Naive B cell (primary cell): ENCODE data around the gene ZNF516. TPM values are rescaled to one million over a fixed set of nuclear protein-coding genes. Genes with fewer than 3 reads are reported as not detected.

Experiments used
- ATAC-seq, 2 donors: fragments of 150-1000 bp; cut with Tn5 transposase; 2 replicates each; pipeline ENCODE4 v1.10.0; 2021; ENCODE audit warnings: low read depth in 2 of 2, mild to moderate bottlenecking in 2 of 2, moderate library complexity in 2 of 2
- DNase-seq: peaks from one replicate; pipeline ENCODE4 v3.0.0; 2022
- H3K27ac Mint-ChIP-seq, 6 donors: one replicate each; pipeline ENCODE4 v1.8.0; 2020 to 2022; ENCODE audit warnings: mild to moderate bottlenecking in 6 of 6, mixed read lengths in 6 of 6, moderate library complexity in 5 of 6, inconsistent platforms in 2 of 6
- H3K27me3 Mint-ChIP-seq, 3 donors: one replicate each; pipeline ENCODE4 v1.8.0; 2021 to 2022; ENCODE audit warnings: mixed read lengths in 3 of 3, mild to moderate bottlenecking in 1 of 3
- H3K36me3 Mint-ChIP-seq, 2 donors: one replicate each; pipeline ENCODE4 v1.8.0; 2020 to 2022; ENCODE audit warnings: mixed read lengths in 2 of 2, inconsistent platforms in 1 of 2, mild to moderate bottlenecking in 1 of 2
- H3K4me1 Mint-ChIP-seq, 3 donors: one replicate each; pipeline ENCODE4 v1.8.0; 2020 to 2022; ENCODE audit warnings: mixed read lengths in 3 of 3, inconsistent platforms in 1 of 3, mild to moderate bottlenecking in 1 of 3, moderate library complexity in 1 of 3
- H3K4me3 Mint-ChIP-seq, 8 donors: one replicate each; pipeline ENCODE4 v1.8.0; 2020 to 2022; ENCODE audit warnings: mild to moderate bottlenecking in 8 of 8, mixed read lengths in 8 of 8, moderate library complexity in 8 of 8, inconsistent platforms in 2 of 8
- H3K9me3 Mint-ChIP-seq, 7 donors: one replicate each; pipeline ENCODE4 v1.8.0; 2020 to 2022; ENCODE audit warnings: mixed read lengths in 7 of 7, mild to moderate bottlenecking in 5 of 7, inconsistent platforms in 2 of 7, moderate library complexity in 1 of 7
- polyA plus RNA-seq, 6 donors: library from polyadenylated mRNA; unstranded; fragments of 300-500 nt; fragmentation: Illumina TruSeq; gene quantifications; one replicate each; pipeline ENCODE4 v1.2.3, GENCODE V29; 2021; ENCODE audit warnings: low read depth in 6 of 6

Gene ZNF516
- polyA plus RNA-seq, 6 donors from 2014 or later: 1.7 to 7.5 (median 4.8) TPM

GRCh38 chr18:76343938-76344569 lies 151.0 kb downstream of the ZNF516 start:
- DNase-seq (no peak), ATAC-seq (no peak)
- H3K27ac Mint-ChIP-seq: no peak overlapping the region
- peaks cover 0 to 11% of the 10 kb centered on the region in 2 donors for H3K36me3 Mint-ChIP-seq
- H3K27me3 Mint-ChIP-seq: peaks cover 0 to 5% (median 0%) of the 10 kb centered on the region in 3 donors
- peaks cover 2 to 5% (median 5%) of the 10 kb centered on the region in 3 donors for H3K4me1 Mint-ChIP-seq
- H3K4me3 Mint-ChIP-seq: no peak overlapping the region
- H3K9me3 Mint-ChIP-seq: peaks cover 0 to 11% (median 6%) of the 10 kb centered on the region in 7 donors

GRCh38 chr18:76340410-76340809 lies 154.6 kb downstream of the ZNF516 start:
- H3K4me3 Mint-ChIP-seq: no peak overlapping the region
- H3K4me1 Mint-ChIP-seq: no peaks in the 10 kb centered on the region
- ATAC-seq (no peak), DNase-seq (no peak)
- peaks cover 0 to 4% (median 0%) of the 10 kb centered on the region in 3 donors for H3K27me3 Mint-ChIP-seq
- no peak overlapping the region for H3K27ac Mint-ChIP-seq
- peaks cover 0 to 11% of the 10 kb centered on the region in 2 donors for H3K36me3 Mint-ChIP-seq
- peaks cover 0 to 11% (median 8%) of the 10 kb centered on the region in 7 donors for H3K9me3 Mint-ChIP-seq

- peaks cover 0 to 11% of the 10 kb centered on the region in 2 donors for H3K36me3 Mint-ChIP-seq
- H3K4me3 Mint-ChIP-seq: no peak overlapping the region
- H3K4me1 Mint-ChIP-seq: no peaks in the 10 kb centered on the region
- H3K27me3 Mint-ChIP-seq: peaks cover 0 to 4% (median 0%) of the 10 kb centered on the region in 3 donors
- H3K9me3 Mint-ChIP-seq: peaks cover 0 to 12% (median 9%) of the 10 kb centered on the region in 7 donors
- no peak overlapping the region for H3K27ac Mint-ChIP-seq
- DNase-seq: no peak
- no peak for ATAC-seq
Measured at GRCh38 chr18:76339246-76339620, 155.8 kb downstream of the ZNF516 start.

- DNase-seq (no peak), ATAC-seq (no peak)
- H3K27ac Mint-ChIP-seq: no peak overlapping the region
- peaks cover under 1 to 13% (median 9%) of the 10 kb centered on the region in 7 donors for H3K9me3 Mint-ChIP-seq
- peaks cover 0 to 4% (median 0%) of the 10 kb centered on the region in 3 donors for H3K27me3 Mint-ChIP-seq
- no peak overlapping the region for H3K4me3 Mint-ChIP-seq
- peaks cover 0 to 11% of the 10 kb centered on the region in 2 donors for H3K36me3 Mint-ChIP-seq
- H3K4me1 Mint-ChIP-seq: no peaks in the 10 kb centered on the region
Measured at GRCh38 chr18:76338619-76339245, 156.3 kb downstream of the ZNF516 start.

- no peak overlapping the region for H3K4me3 Mint-ChIP-seq
- ATAC-seq (no peak), DNase-seq (no peak)
- H3K36me3 Mint-ChIP-seq: peaks cover 0 to 11% of the 10 kb centered on the region in 2 donors
- no peaks in the 10 kb centered on the region for H3K4me1 Mint-ChIP-seq
- peaks cover 0 to 4% (median 0%) of the 10 kb centered on the region in 3 donors for H3K27me3 Mint-ChIP-seq
- peaks cover 5 to 18% (median 11%) of the 10 kb centered on the region in 7 donors for H3K9me3 Mint-ChIP-seq
- no peak overlapping the region for H3K27ac Mint-ChIP-seq
Measured at GRCh38 chr18:76338088-76338487, 157.0 kb downstream of the ZNF516 start.

GRCh38 chr18:76335859-76336640 lies 159.0 kb downstream of the ZNF516 start:
- Mint-ChIP-seq H3K36me3 (peaks cover 0 to 11% of the 10 kb centered on the region in 2 donors), H3K27me3 (peaks cover 0 to 4% (median 0%) of the 10 kb centered on the region in 3 donors), H3K9me3 (peaks cover 5 to 36% (median 27%) of the 10 kb centered on the region in 7 donors), H3K4me3 (no peak overlapping the region), H3K27ac (no peak overlapping the region), H3K4me1 (no peaks in the 10 kb centered on the region)
- ATAC-seq (no peak), DNase-seq (no peak)

- Mint-ChIP-seq H3K27ac (no peak overlapping the region), H3K4me3 (no peak overlapping the region), H3K36me3 (peaks cover 4 to 18% of the 10 kb centered on the region in 2 donors), H3K27me3 (peaks cover 4 to 16% (median 8%) of the 10 kb centered on the region in 3 donors), H3K9me3 (peaks cover 15 to 46% (median 37%) of the 10 kb centered on the region in 7 donors), H3K4me1 (no peaks in the 10 kb centered on the region)
- DNase-seq (no peak), ATAC-seq (no peak)
Measured at GRCh38 chr18:76328140-76328539, 166.9 kb downstream of the ZNF516 start.

- H3K27me3 Mint-ChIP-seq: peaks cover 4 to 16% (median 8%) of the 10 kb centered on the region in 3 donors
- H3K36me3 Mint-ChIP-seq: peaks cover 0 to 4% of the 10 kb centered on the region in 2 donors
- H3K9me3 Mint-ChIP-seq: peaks cover 0 to 6% (median 2%) of the 10 kb centered on the region in 7 donors
- no peak overlapping the region for H3K4me3 Mint-ChIP-seq
- no peak for ATAC-seq
- no peaks in the 10 kb centered on the region for H3K4me1 Mint-ChIP-seq
- no peak for DNase-seq
- H3K27ac Mint-ChIP-seq: no peak overlapping the region
Measured at GRCh38 chr18:76323891-76324290, 171.2 kb downstream of the ZNF516 start.

GRCh38 chr18:76322686-76323085 lies 172.4 kb downstream of the ZNF516 start:
- no peaks in the 10 kb centered on the region for H3K4me1 Mint-ChIP-seq
- peaks cover 0 to 3% (median 0%) of the 10 kb centered on the region in 7 donors for H3K9me3 Mint-ChIP-seq
- no peak overlapping the region for H3K27ac Mint-ChIP-seq
- DNase-seq: no peak
- peaks cover 4 to 10% (median 8%) of the 10 kb centered on the region in 3 donors for H3K27me3 Mint-ChIP-seq
- H3K36me3 Mint-ChIP-seq: peaks cover 0 to 4% of the 10 kb centered on the region in 2 donors
- H3K4me3 Mint-ChIP-seq: no peak overlapping the region
- ATAC-seq: no peak

- peaks cover 0 to 4% (median 0%) of the 10 kb centered on the region in 3 donors for H3K27me3 Mint-ChIP-seq
- H3K36me3 Mint-ChIP-seq: peaks cover 0 to 4% of the 10 kb centered on the region in 2 donors
- H3K4me3 Mint-ChIP-seq: no peak overlapping the region
- no peaks in the 10 kb centered on the region for H3K4me1 Mint-ChIP-seq
- no peak overlapping the region for H3K27ac Mint-ChIP-seq
- DNase-seq (no peak), ATAC-seq (no peak)
- no peaks in the 10 kb centered on the region for H3K9me3 Mint-ChIP-seq
Measured at GRCh38 chr18:76319366-76319765, 175.7 kb downstream of the ZNF516 start.

GRCh38 chr18:76318607-76319006 lies 176.4 kb downstream of the ZNF516 start:
- Mint-ChIP-seq H3K4me3 (peak overlapping the region in 1 of 8 donors; percentile 11), H3K27me3 (no peaks in the 10 kb centered on the region), H3K9me3 (no peaks in the 10 kb centered on the region), H3K36me3 (peaks cover 0 to 3% of the 10 kb centered on the region in 2 donors), H3K27ac (no peak overlapping the region), H3K4me1 (no peaks in the 10 kb centered on the region)
- ATAC-seq (no peak), DNase-seq (no peak)

- Mint-ChIP-seq H3K27me3 (no peaks in the 10 kb centered on the region), H3K36me3 (no peaks in the 10 kb centered on the region), H3K4me1 (no peaks in the 10 kb centered on the region), H3K4me3 (no peak overlapping the region), H3K9me3 (no peaks in the 10 kb centered on the region), H3K27ac (no peak overlapping the region)
- ATAC-seq: no peak
- no peak for DNase-seq
Measured at GRCh38 chr18:76317136-76317535, 177.9 kb downstream of the ZNF516 start.

- no peak for ATAC-seq
- Mint-ChIP-seq H3K4me1 (no peaks in the 10 kb centered on the region), H3K27me3 (no peaks in the 10 kb centered on the region)
Measured at GRCh38 chr18:76315722-76316230, 179.3 kb downstream of the ZNF516 start.

More at GRCh38 chr18:76315722-76316230, 179.3 kb downstream of the ZNF516 start:
- Mint-ChIP-seq H3K9me3 (no peaks in the 10 kb centered on the region), H3K4me3 (no peak overlapping the region), H3K36me3 (no peaks in the 10 kb centered on the region), H3K27ac (no peak overlapping the region)
- no peak for DNase-seq
